GM12878 (cell line): ENCODE measurements around the gene SLC25A30. TPM values are rescaled to one million over a fixed set of nuclear protein-coding genes. Genes with fewer than 3 reads are reported as not detected.
A peak's percentile ranks its signal among the peaks of the same experiment; 100 is the strongest.

Experiments
- BHLHE40 ChIP-seq, 2 experiments: fragments of 450-650 bp in 1 of 2; IDR thresholded peaks; 2 replicates each; pipeline ENCODE4 v1.6.1; 2011 to 2017; ENCODE audit warnings: low read depth in 2 of 2, borderline replicate concordance in 1 of 2, improper control_type of control experiment in 1 of 2, low read length in 1 of 2, mild to moderate bottlenecking in 1 of 2
- PBX3 ChIP-seq: IDR thresholded peaks from 2 replicates; pipeline ENCODE4 v1.6.1; 2011; ENCODE audit warnings: mild to moderate bottlenecking, low read depth, low read length, moderate library complexity; ENCODE audit not compliant: insufficient replicate concordance
- PRDM15 ChIP-seq: fragments of 450-650 bp; formaldehyde crosslinking; IDR thresholded peaks from 2 replicates; pipeline ENCODE4 v1.4.0; 2020; ENCODE audit warnings: mild to moderate bottlenecking, moderate library complexity
- polyA plus RNA-seq, 11 experiments: library from polyadenylated mRNA; depleted of rRNA in 4 of 11; unstranded in 6 of 11; stranded (reverse) in 5 of 11; fragments of >200 nt; fragmentation: Nextera tagmentation in 4 of 11; fragmentation: Illumina TruSeq in 1 of 11; extraction: Ambion mirVana in 4 of 11; extraction: Trizol in 1 of 11; gene quantifications; 1 replicate in 1 of 11; 2 replicates in 10 of 11; pipeline versions ENCODE4 v1.2.1 to v1.2.3, GENCODE V29; 2011 to 2016; ENCODE audit warnings: inconsistent platforms in 2 of 11, missing spikeins in 2 of 11, low read depth in 1 of 11
- total RNA-seq, 4 experiments: library from RNA; depleted of rRNA in 3 of 4; stranded (reverse); fragments of >200 nt in 3 of 4; fragmentation: Illumina TruSeq in 1 of 4; extraction: Trizol in 1 of 4; gene quantifications; 2 replicates each; pipeline versions ENCODE4 v1.2.1 to v1.2.3, GENCODE V29; 2013 to 2021
- TF ChIP-seq, protein P1 (sequence below): fragments of 450-650 bp; IDR thresholded peaks from 2 replicates; pipeline ENCODE4 v1.6.1; 2017; ENCODE audit warnings: low read depth, mild to moderate bottlenecking, moderate library complexity

The SLC25A30 gene
- total and polyA plus RNA-seq, 10 of the 15 experiments (the other 5 are each of a cell fraction or from before 2014, with no cell fraction given): 2.4 to 18.0 (median 8.9) TPM

- TF ChIP-seq PRDM15 (CRISPR knock-in tag) (no peak), PBX3 (peak; percentile 7), BHLHE40 (IDR thresholded peaks at IDR 0.05; ENCODE audit: borderline replicate concordance in 1 of 2, low read depth in 2 of 2, low read length in 1 of 2) (no peak)
- TF ChIP-seq, protein P1, sequence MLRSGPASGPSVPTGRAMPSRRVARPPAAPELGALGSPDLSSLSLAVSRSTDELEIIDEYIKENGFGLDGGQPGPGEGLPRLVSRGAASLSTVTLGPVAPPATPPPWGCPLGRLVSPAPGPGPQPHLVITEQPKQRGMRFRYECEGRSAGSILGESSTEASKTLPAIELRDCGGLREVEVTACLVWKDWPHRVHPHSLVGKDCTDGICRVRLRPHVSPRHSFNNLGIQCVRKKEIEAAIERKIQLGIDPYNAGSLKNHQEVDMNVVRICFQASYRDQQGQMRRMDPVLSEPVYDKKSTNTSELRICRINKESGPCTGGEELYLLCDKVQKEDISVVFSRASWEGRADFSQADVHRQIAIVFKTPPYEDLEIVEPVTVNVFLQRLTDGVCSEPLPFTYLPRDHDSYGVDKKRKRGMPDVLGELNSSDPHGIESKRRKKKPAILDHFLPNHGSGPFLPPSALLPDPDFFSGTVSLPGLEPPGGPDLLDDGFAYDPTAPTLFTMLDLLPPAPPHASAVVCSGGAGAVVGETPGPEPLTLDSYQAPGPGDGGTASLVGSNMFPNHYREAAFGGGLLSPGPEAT: no peak
These were observed 66.1 kb downstream of the SLC25A30 start (continued) for GRCh38 chr13:45352031-45352430.
